K562 (cell line): Measurements from ENCODE around the gene MRPS6. TPM values are rescaled to one million over a fixed set of nuclear protein-coding genes. Genes with fewer than 3 reads are reported as not detected.

Experiments used
- ATAC-seq: fragments of 200-7000 bp; cut with Tn5 transposase; 3 replicates; pipeline ENCODE4 v1.9.1; 2020; ENCODE audit warnings: moderate library complexity
- BruUV-seq: library from RNA; stranded (reverse); fragments of 400-500 nt; replicated peaks from 2 replicates; lab custom pipeline; 2021; lab: Mats Ljungman, UMichigan
- CTCF ChIA-PET: fragments of 300-600 bp; formaldehyde crosslinking; extraction: SDS; loops from one replicate; lab custom pipeline; 2021; ENCODE audit warnings: low intra/inter-chr PET ratio; lab: Yijun Ruan, JAX
- POLR2A ChIA-PET: fragments of 300-600, 350-650 bp; sonication (Branson Sonifier 250); formaldehyde crosslinking; extraction: SDS; loops from one replicate; lab custom pipeline; 2021; ENCODE audit warnings: antibody characterized with exemption, inconsistent platforms; lab: Yijun Ruan, JAX
- DNase-seq, 4 experiments: peaks; one replicate each; pipeline versions ENCODE4 v3.0.0 to v3.0.0-alpha.2; 2011 to 2018; ENCODE audit warnings: low spot score in 3 of 4, mixed read lengths in 3 of 4; ENCODE audit errors: extremely low read depth in 1 of 4
- FAIRE-seq: peaks from 2 replicates; lab custom pipeline; 2011; peaks lifted over from hg19 to GRCh38; lab: Jason Lieb, UNC
- H2AFZ ChIP-seq: 2 replicates; pipeline ENCODE4 v1.6.0; 2011; ENCODE audit warnings: low read depth, low read length, control low read depth, inconsistent platforms
- H3K27ac ChIP-seq: fragments of 200-600 bp; 3 replicates; pipeline ENCODE4 v1.8.0; 2011; ENCODE audit warnings: low read depth, mild to moderate bottlenecking, control low read depth, inconsistent platforms, low read length, moderate library complexity, mixed read lengths; ENCODE audit errors: extremely low read depth
- H3K27me3 ChIP-seq, 2 experiments: fragments of 300-600 bp in 1 of 2; 2 replicates in 1 of 2; 3 replicates in 1 of 2; pipeline versions ENCODE4 v1.6.0 to v1.8.0; 2011; ENCODE audit warnings: inconsistent platforms in 2 of 2, low read length in 2 of 2, mild to moderate bottlenecking in 1 of 2, mixed read lengths in 1 of 2, moderate library complexity in 1 of 2; ENCODE audit not compliant: control insufficient read depth in 2 of 2, insufficient read depth in 2 of 2
- H3K36me3 ChIP-seq: fragments of 300-600 bp; 3 replicates; pipeline ENCODE4 v1.8.0; 2011; ENCODE audit warnings: mild to moderate bottlenecking, low read length, inconsistent platforms; ENCODE audit not compliant: control insufficient read depth, insufficient read depth
- H3K4me1 ChIP-seq, 2 experiments: fragments of 200-600 bp in 1 of 2; replicated peaks in 1 of 2; 2 replicates in 1 of 2; 3 replicates in 1 of 2; pipeline versions ENCODE4 v1.5.1 to v1.8.0; 2011; ENCODE audit warnings: inconsistent platforms in 2 of 2, low read length in 2 of 2, mild to moderate bottlenecking in 1 of 2, mixed read lengths in 1 of 2, moderate library complexity in 1 of 2; ENCODE audit not compliant: control insufficient read depth in 2 of 2, insufficient read depth in 2 of 2
- H3K4me2 ChIP-seq: 2 replicates; pipeline ENCODE4 v1.6.1; 2011; ENCODE audit warnings: low read length, control low read depth, inconsistent platforms, mixed read lengths; ENCODE audit not compliant: insufficient read depth
- H3K4me3 ChIP-seq: fragments of 200-600 bp; sonication (generic), shearing (Covaris generic); 2 replicates; pipeline ENCODE4 v1.5.1; 2016; ENCODE audit warnings: control low read depth, inconsistent platforms
- H3K79me2 ChIP-seq: fragments of 200-600 bp; 3 replicates; pipeline ENCODE4 v1.8.0; 2011; ENCODE audit warnings: low read length, inconsistent platforms; ENCODE audit not compliant: control insufficient read depth, insufficient read depth
- H3K9ac ChIP-seq, 2 experiments: 2 replicates each; pipeline versions ENCODE4 v1.6.0 to v1.6.1; 2011; ENCODE audit warnings: low read depth in 2 of 2, low read length in 2 of 2, control low read depth in 1 of 2, inconsistent platforms in 1 of 2, mild to moderate bottlenecking in 1 of 2, mixed read lengths in 1 of 2; ENCODE audit not compliant: insufficient read depth in 1 of 2
- H3K9me1 ChIP-seq: one replicate; pipeline ENCODE4 v1.6.0; 2011; ENCODE audit warnings: inconsistent platforms, mild to moderate bottlenecking, low read length, moderate library complexity; ENCODE audit not compliant: control insufficient read depth, insufficient read depth
- H3K9me3 ChIP-seq: replicated peaks from 2 replicates; pipeline ENCODE4 v1.5.1; 2011; ENCODE audit warnings: low read depth, low read length, inconsistent platforms; ENCODE audit not compliant: control insufficient read depth, insufficient read depth
- H4K20me1 ChIP-seq: replicated peaks from 2 replicates; pipeline ENCODE4 v1.6.1; 2011; ENCODE audit warnings: low read length, inconsistent platforms, mixed read lengths; ENCODE audit not compliant: control insufficient read depth, insufficient read depth
- ATF1 ChIP-seq, 2 experiments: fragments of 450-650 bp in 1 of 2; IDR thresholded peaks; 2 replicates each; pipeline ENCODE4 v1.6.1; 2016; ENCODE audit warnings: missing compliant biosample characterization in 1 of 2, missing genetic modification characterization in 1 of 2
- GABPA ChIP-seq: fragments of 200-800 bp; sonication (Bioruptor generic); conservative IDR thresholded peaks from 2 replicates; pipeline ENCODE4 v1.6.1; 2016; ENCODE audit warnings: low read depth, missing genetic modification characterization, missing compliant biosample characterization
- KAT8 ChIP-seq: fragments of 450-650 bp; IDR thresholded peaks from 2 replicates; pipeline ENCODE4 v1.6.1; 2016; ENCODE audit warnings: low read depth, mild to moderate bottlenecking
- NFYB ChIP-seq: IDR thresholded peaks from 2 replicates; pipeline ENCODE4 v1.6.1; 2011; ENCODE audit warnings: mild to moderate bottlenecking, moderate library complexity; ENCODE audit not compliant: insufficient read length; ENCODE audit errors: extremely low read depth
- TAL1 ChIP-seq: fragments of 450-650 bp; IDR thresholded peaks from 2 replicates; pipeline ENCODE4 v1.6.1; 2016; ENCODE audit warnings: mild to moderate bottlenecking
- TEAD4 ChIP-seq, 2 experiments: sonication (generic) in 1 of 2; formaldehyde crosslinking in 1 of 2; IDR thresholded peaks; 2 replicates each; pipeline versions ENCODE4 v1.6.1 to v1.8.0; 2012 to 2022; ENCODE audit warnings: borderline replicate concordance in 1 of 2, inconsistent platforms in 1 of 2, low read length in 1 of 2, mild to moderate bottlenecking in 1 of 2, missing genetic modification reagents in 1 of 2
- ZNF197 ChIP-seq: fragments of 200-800 bp; sonication (Bioruptor generic); IDR thresholded peaks from 2 replicates; pipeline ENCODE4 v1.6.1; 2016; ENCODE audit warnings: low read depth, missing genetic modification characterization, missing compliant biosample characterization
- WGBS: fragments of 100-300 bp; shearing (Covaris generic); methylation state at CpG from one replicate; pipeline ENCODE4 v1.1.6; 2016; ENCODE audit warnings: low coverage, mixed read lengths; ENCODE audit not compliant: insufficient coverage; ENCODE audit errors: missing lambda C conversion rate; 5-methylcytosine and 5-hydroxymethylcytosine counted together
- in situ Hi-C: fragments of 300-500 bp; cut with MboI; formaldehyde crosslinking; loops from 4 replicates; pipeline ENCODE4 v1.15.0; 2018; ENCODE audit warnings: inconsistent platforms, mixed read lengths
- intact Hi-C: fragments of 100-400 bp; cut with micrococcal nuclease; formaldehyde crosslinking; loops from 2 replicates; pipeline ENCODE4 v1.14.2; 2022
- polyA plus RNA-seq, 8 experiments: library from polyadenylated mRNA; depleted of rRNA in 4 of 8; stranded (reverse) in 5 of 8; unstranded in 3 of 8; fragments of >200 nt; fragmentation: Nextera tagmentation in 2 of 8; fragmentation: Illumina TruSeq in 1 of 8; extraction: Ambion mirVana in 2 of 8; extraction: Trizol in 1 of 8; gene quantifications; 2 replicates each; pipeline versions ENCODE4 v1.2.1 to v1.2.3, GENCODE V29; 2011 to 2014; ENCODE audit warnings: inconsistent platforms in 1 of 8, missing spikeins in 1 of 8
- total RNA-seq, 7 experiments: library from RNA; depleted of rRNA in 6 of 7; stranded (reverse); fragments of >200 nt in 6 of 7; fragmentation: Illumina TruSeq in 2 of 7; extraction: Trizol in 2 of 7; gene quantifications; 2 replicates each; pipeline versions ENCODE4 v1.2.1 to v1.2.3, GENCODE V29; 2011 to 2021; ENCODE audit warnings: low replicate concordance in 1 of 7
- TF ChIP-seq, protein P1 (sequence below): sonication (generic); formaldehyde crosslinking; IDR thresholded peaks from 2 replicates; pipeline ENCODE4 v1.8.0; 2022; ENCODE audit warnings: mild to moderate bottlenecking, missing genetic modification reagents
- TF ChIP-seq, protein P2 (sequence below): fragments of 450-650 bp; IDR thresholded peaks from 2 replicates; pipeline ENCODE4 v1.6.1; 2018; ENCODE audit not compliant: partially characterized antibody
- TF ChIP-seq, protein P3 (sequence below): fragments of 450-650 bp; IDR thresholded peaks from one replicate; pipeline ENCODE4 v1.6.1; 2018; ENCODE audit warnings: mild to moderate bottlenecking, moderate library complexity; ENCODE audit not compliant: partially characterized antibody

The MRPS6 gene
- total and polyA plus RNA-seq, 9 of the 15 experiments (the other 6 are each of a cell fraction or from before 2014, with no cell fraction given), result 26.1 to 72.0 (median 39.3) TPM

DNA sequence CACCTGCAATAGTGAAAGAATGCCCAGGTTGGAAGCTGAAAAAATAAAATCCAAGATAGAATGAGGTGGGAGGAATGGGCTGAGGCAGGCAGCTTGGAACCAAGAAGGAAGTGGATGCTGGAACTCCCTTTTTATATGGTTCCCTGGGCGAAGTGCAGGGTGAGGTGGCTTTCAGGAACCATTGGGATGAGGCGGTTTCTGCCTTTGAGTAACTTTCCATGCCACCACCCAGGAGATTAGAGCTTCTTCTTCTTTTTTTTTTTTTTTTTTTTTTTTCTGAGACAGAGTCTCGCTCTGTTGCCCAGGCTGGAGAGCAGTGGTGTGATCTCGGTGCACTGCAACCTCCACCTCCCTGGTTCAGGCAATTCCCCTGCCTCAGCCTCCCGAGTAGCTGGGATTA is 17.8 kb upstream of the MRPS6 start (continued):
- no peak for TF ChIP-seq NFYB
- TF ChIP-seq, protein P1, sequence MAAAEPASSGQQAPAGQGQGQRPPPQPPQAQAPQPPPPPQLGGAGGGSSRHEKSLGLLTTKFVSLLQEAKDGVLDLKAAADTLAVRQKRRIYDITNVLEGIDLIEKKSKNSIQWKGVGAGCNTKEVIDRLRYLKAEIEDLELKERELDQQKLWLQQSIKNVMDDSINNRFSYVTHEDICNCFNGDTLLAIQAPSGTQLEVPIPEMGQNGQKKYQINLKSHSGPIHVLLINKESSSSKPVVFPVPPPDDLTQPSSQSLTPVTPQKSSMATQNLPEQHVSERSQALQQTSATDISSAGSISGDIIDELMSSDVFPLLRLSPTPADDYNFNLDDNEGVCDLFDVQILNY (CRISPR knock-in tag), result no peak

DNA sequence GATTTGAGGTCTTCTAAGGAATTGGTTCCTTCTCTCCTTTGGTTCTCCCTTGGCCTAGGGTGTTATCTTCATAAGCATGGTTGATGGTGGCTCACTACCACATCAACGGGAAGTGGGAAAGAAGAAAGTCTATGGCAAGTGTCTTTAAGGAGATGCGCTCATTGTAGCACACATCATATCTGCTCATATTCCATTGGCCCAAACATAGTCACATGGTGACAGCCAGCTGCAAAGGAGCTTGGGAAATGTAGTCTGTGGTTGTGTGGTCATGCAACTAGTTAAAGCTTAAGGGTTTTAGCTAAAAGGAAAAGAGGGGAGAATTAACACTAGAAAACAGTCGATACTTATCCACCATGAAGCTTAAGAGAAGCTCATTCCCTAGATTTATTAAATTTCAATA is 11.4 kb upstream of the MRPS6 start:
- in situ Hi-C loops (loop anchor here (10.0 kb wide), 1 partner anchor 137 kb away; no protein-coding TSS in a partner anchor), intact Hi-C loops (no loop called here)
- CTCF ChIA-PET, result no interaction called here
- Histone ChIP-seq H3K9me1 (no peaks in the 10 kb centered on the region), H3K79me2 (no peaks in the 10 kb centered on the region), H2AFZ (peak overlapping the region; percentile 62), H3K27me3 (peaks cover 5 to 31% of the 10 kb centered on the region in 2 experiments; a peak in 3 of 5 replicates), H3K36me3 (no peaks in the 10 kb centered on the region), H3K27ac (no peak overlapping the region), H3K9ac (no peak overlapping the region), H4K20me1 (no peaks in the 10 kb centered on the region), H3K4me1 (no peaks in the 10 kb centered on the region; a peak in 1 of 5 replicates), H3K4me3 (no peak overlapping the region), H3K4me2 (no peak overlapping the region), H3K9me3 (no peaks in the 10 kb centered on the region)
- ATAC-seq, result peak; percentile 99
- POLR2A ChIA-PET, result interaction anchor here (0.6 to 1.2 kb wide), 3 partner anchors 27 to 534 kb away, joined by 3 to 4 read pairs (median 4); no protein-coding TSS in a partner anchor
- BruUV-seq, result no TSS peak
- peak; percentile 62 to 79 (median 77) for DNase-seq
- peak; percentile 98 for FAIRE-seq
- WGBS, result 2% methylated on average over 3 of the region's 3 CpGs
- TF ChIP-seq TAL1 (no peak), ZNF197 (no peak), GABPA (tag) (0 out of 2 replicates have a peak, but pooled peaks have one; percentile 19), ATF1 (CRISPR knock-in tag; IDR thresholded peaks at IDR 0.05) (no peak), ATF1 (tag; IDR thresholded peaks at IDR 0.05) (peak; percentile 82), KAT8 (no peak), TEAD4 (IDR thresholded peaks at IDR 0.05; ENCODE audit: low read length) (no peak), TEAD4 (CRISPR knock-in tag; IDR thresholded peaks at IDR 0.05; ENCODE audit: borderline replicate concordance) (no peak)
- TF ChIP-seq, protein P2, sequence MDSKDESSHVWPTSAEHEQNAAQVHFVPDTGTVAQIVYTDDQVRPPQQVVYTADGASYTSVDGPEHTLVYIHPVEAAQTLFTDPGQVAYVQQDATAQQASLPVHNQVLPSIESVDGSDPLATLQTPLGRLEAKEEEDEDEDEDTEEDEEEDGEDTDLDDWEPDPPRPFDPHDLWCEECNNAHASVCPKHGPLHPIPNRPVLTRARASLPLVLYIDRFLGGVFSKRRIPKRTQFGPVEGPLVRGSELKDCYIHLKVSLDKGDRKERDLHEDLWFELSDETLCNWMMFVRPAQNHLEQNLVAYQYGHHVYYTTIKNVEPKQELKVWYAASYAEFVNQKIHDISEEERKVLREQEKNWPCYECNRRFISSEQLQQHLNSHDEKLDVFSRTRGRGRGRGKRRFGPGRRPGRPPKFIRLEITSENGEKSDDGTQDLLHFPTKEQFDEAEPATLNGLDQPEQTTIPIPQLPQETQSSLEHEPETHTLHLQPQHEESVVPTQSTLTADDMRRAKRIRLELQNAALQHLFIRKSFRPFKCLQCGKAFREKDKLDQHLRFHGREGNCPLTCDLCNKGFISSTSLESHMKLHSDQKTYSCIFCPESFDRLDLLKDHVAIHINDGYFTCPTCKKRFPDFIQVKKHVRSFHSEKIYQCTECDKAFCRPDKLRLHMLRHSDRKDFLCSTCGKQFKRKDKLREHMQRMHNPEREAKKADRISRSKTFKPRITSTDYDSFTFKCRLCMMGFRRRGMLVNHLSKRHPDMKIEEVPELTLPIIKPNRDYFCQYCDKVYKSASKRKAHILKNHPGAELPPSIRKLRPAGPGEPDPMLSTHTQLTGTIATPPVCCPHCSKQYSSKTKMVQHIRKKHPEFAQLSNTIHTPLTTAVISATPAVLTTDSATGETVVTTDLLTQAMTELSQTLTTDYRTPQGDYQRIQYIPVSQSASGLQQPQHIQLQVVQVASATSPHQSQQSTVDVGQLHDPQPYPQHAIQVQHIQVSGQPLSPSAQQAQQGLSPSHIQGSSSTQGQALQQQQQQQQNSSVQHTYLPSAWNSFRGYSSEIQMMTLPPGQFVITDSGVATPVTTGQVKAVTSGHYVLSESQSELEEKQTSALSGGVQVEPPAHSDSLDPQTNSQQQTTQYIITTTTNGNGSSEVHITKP, result no peak
- TF ChIP-seq, protein P3, sequence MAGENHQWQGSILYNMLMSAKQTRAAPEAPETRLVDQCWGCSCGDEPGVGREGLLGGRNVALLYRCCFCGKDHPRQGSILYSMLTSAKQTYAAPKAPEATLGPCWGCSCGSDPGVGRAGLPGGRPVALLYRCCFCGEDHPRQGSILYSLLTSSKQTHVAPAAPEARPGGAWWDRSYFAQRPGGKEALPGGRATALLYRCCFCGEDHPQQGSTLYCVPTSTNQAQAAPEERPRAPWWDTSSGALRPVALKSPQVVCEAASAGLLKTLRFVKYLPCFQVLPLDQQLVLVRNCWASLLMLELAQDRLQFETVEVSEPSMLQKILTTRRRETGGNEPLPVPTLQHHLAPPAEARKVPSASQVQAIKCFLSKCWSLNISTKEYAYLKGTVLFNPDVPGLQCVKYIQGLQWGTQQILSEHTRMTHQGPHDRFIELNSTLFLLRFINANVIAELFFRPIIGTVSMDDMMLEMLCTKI, result no peak
